Stimulated activated CD8-positive, alpha-beta memory T cell treated with anti-CD3 and anti-CD28 coated beads, Interleukin-2, amount 100 ng/mL, for 1 hour (primary cell): ENCODE data around the gene DAZAP1.
"Not testable (repeated sequence)": the region's sequence is repeated elsewhere in the genome, so short reads cannot be mapped to it uniquely, and the experiment has no call there.

Source experiments
- DNase-seq, 2 donors: peaks; one replicate each; pipeline ENCODE4 v3.0.0-alpha.2; 2020; ENCODE audit warnings: low read depth in 2 of 2

The DAZAP1 gene

DNA sequence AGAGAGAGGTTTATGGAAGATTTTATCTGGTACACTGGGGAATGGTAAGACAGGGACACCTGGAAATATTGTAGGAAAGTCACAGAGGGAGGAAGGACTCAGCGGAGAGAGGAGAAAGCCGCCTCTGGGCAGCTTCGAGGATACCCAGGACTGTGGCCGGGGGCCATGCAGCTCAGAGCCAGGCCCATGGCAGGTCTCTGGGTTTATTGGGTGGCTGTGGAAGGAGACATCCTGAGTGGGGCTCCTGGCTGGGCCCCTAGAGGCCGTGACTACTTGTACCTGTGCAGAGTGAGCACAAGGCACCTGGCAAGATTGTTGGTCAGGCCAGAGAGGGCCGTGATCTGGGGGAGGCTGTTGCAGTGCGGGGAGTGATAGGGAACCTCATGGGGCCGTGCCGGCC, 3.4 kb downstream of the DAZAP1 start:
- no peak for DNase-seq

DNA sequence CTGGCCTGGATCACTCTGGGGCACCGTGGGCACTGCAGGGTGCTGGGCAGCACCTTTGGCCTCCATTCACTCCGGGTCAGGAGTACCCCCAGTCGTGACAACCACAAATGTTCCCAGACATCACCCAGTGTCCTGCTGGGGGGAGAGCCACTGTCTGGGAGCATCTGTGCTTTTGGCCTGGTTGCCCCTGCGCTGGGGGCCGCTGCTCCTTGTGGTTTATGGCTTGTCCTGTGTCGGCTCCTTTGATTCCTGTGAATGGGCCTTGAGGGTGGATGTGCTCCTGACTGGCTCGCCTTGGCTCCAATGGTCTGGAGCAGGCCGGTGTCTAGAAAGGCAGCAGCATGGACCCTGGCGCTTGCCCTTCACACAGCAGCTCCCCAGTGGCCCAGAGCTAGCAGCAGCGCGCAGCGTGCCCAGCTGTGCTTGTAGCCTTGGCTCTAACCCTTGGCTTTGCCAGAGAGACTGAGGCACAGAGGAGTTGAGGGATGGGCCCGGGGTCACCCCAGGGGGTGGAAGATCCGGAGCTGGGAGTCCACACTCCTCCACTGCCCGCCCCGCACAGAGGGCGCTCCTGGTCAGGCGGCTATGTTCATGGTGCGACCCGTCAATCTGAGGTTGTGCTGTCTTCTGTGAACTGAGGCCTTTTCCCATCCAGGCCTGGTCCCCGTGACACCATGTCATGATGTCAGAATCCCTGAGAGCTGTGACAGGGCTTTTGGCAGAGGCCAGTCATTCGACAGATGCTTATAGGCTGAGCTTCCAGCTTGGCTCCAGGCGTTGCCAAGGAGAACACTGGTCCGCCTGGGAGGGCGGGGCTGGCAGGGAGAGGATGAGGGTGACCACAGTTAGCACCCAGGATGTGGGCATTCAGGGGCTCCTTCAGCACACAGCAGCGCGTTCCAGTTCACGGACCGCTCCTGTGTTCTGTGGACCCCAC, 4.1 kb downstream of the DAZAP1 start:
- no peak for DNase-seq

DNA sequence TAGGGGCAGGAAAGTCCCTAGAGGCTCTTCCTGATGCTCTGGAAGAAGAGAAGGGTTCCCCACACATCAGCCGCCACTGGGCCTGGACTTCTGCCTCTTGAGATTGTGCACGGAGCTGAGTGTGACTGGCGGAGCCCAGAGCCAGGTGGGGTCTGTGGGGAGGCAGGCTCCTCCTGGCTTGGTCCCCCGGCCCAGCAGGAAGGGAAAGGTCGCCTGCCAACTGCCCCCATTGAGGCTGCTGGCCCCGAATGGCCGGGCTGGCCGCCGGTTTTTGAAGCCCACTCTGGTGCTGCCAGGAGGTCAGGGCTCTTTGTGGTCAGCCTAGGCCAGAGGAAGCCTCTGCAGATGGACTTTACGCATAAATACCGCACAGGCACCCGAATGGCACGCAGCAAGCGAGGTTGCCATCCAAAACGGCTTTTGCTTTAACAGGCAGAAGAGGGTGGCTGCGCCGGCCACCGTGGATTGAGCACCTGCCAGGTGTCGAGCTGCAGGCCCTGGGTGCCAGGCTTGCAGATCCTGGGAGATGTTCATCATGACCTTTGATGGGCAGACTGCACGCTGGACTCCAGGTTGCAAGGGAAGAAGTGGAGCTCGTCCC, 5.0 kb downstream of the DAZAP1 start:
- DNase-seq = no peak

DNA sequence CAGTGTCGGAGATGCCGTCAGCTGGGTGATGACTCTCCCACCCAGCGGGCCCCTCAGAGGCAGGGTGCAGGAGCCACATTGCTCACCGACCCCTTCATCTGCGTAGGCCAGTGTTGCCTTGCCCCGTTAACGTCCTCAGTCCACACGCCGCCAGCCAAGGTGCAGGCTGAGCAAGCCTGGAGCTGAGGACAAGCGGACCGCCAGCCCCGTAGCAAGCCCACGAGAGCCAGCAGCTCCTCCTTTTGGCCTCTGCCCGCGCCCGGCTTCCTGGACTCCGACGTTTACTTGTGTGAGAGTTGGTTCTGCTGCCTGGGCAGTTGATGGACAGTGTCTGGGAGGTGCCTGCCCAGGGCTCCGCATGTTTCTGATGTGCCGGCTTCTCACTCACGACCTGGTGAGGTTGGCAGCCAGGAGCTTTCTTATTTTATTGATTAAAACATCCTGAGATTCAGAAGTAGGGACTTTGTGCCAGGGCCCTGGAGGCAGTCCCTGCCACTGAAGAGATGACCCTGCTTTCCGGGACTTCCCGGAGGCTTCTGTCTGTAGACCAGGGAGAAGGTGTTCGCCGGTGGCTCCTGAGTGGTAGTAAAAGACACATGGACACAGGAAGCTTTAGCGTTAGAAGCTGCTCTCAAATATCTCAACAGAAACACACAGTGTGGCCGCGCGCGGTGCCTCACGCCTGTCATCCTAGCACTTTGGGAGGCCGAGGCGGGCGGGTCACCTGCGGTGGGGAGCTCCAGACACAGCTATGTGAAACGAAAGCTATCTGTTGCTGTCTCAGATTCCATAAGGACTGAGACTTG, 5.8 kb downstream of the DAZAP1 start:
- DNase-seq = no peak

DNA sequence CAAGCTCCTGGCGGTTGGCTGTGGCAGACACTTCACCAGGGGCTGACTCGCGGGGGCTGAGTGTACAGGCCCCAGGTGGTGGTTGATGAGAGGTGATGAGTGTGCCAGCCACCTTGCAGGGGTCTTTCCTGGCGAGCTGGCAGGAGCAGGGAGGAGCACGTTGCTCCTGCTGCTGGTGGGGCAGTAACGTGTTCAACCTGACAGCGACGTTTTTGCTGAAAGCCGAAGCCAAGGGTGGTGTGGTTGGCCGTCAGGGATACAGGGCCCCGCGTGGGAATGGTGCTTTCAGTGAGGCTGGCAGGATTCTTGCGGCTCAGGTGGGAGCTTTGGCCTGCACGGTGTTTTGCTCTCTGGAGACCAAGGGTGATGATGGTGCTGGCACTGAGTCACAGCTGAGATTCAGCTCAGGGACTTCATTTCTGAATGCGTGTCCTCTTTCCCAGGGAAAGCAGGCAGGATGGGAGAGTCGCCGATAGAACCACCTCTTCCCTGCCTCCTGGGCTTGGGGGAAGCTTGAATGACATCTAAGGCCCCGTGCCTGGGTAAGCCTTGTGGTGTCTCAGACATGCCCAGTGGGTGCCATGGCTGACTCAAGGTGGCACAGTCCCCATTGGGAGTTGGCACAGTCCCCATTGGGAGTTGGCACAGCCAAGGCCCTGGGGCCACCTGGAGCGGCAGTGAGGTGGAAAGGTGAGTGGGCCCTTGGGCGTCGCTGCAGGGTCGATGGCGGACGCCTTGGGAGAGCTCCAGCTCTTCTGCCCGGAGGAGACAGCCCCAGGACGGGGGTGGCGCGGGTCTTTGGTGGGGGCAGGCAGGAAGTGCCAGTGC, 8.8 kb downstream of the DAZAP1 start:
- no peak for DNase-seq

DNA sequence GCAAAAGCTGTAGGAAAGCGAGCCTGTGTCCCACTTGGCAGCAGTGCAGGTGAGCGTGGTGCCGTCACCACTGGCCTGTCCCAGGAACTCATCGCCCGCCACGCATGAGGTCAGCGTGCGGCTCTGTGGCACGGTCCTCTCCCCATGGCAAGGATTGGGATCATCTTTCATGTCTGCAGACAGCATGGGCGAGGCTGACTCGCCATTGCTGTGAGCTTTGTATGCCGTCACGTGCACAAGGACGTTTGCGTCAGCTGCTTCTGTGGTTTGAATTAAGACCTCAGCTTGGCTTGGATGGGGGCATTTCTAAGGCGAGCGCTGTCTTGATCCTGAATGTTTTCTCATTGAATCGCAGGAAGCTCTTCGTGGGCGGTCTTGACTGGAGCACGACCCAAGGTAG, 9.8 kb downstream of the DAZAP1 start:
- no peak for DNase-seq

DNA sequence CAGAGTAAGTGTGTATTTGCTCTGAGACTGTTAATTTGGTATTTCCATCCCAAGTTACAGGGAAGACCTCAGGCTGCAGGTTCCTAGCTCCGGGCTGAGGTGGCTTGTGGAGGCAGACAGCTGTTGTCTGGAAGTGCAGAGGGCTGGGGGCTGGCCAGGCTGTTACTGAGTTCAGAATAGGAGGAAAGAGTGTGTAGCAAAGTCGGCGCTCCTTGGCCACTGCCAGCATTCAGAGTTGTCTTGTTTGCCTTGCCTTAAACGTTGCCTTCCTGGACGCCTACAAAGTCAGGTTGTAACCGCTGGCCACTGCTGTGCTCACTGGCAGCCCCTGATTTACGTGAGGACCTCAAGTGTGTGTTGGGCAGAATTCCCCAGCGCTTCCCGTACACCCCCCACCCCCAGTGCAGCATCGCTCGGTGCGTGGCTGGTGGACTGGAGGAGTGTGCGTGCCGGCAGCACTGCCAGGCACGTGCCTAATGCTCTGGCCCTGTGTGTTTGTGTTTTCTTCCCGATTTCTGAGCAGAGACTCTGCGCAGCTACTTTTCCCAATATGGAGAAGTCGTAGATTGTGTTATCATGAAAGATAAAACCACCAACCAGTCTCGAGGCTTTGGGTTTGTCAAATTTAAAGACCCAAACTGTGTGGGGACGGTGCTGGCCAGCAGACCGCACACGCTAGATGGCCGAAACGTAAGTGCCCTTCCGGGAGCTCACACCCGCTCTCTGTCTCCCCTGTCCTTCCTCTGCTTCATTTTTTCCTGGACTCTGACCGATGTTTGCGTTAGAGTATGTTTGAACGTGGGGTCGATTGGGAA, 10.5 kb downstream of the DAZAP1 start:
- no peak for DNase-seq

DNA sequence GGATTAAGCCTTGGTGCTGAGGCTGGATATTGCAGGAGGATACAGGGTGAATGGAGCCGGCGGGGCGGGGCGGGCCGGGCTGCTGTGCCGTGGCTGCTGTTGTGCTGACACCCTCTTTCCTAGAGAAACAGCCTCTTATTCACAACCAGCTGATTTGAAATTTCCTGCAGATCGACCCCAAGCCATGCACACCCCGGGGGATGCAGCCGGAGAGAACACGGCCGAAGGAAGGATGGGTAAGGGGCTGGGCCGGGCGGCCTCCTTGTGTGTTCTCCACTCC, 11.1 kb downstream of the DAZAP1 start:
- no peak for DNase-seq

DNA sequence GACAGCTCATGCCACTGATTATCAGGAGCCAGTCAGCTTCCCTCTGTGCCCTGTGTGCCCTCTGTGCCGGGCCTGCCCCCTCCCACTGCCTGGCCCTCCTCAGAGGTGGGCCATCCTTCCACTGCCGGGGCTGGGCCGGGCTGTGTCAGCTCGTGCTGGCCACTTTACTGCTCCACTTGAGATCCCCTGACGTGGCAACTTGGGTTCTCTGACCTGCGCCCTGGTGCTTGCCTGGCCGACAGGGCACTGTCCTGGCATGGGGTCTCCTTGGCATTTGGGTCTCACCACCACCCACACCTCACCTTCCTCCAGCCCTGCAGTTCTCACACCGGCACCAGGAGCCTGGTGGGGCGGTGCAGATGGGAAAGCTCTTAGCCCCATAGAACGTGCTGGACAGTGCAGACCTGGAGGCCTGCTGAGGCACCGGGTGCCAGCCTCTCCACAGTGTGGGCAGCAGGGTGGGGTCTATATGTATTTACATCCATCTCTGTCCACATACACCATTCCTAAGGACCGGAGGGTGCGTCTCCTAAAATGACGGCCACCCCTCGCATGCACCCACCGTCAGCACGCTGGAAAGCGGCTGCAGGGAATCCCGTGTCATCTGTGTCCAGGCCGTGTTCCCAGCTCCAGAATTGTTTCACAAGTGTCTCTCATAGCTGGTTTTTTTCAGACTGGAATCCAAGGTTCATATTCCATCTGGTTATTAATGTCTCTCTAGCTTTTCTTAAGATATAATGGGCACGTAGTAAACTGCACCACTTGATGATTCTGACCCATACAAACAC, 11.8 kb downstream of the DAZAP1 start:
- no peak for DNase-seq

DNA sequence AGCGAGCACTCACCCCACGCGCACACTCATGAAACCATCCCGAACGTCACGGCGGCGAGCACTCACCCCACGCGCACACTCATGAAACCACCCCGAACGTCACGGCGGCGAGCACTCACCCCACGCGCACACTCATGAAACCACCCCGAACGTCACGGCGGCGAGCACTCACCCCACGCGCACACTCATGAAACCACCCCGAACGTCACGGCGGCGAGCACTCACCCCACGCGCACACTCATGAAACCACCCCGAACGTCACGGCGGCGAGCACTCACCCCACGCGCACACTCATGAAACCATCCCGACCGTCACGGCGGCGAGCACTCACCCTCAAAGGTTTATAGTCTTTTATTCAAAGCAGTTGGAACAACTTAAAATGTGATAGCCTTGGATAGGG, 12.7 kb downstream of the DAZAP1 start:
- DNase-seq = not testable (repeated sequence)

DNA sequence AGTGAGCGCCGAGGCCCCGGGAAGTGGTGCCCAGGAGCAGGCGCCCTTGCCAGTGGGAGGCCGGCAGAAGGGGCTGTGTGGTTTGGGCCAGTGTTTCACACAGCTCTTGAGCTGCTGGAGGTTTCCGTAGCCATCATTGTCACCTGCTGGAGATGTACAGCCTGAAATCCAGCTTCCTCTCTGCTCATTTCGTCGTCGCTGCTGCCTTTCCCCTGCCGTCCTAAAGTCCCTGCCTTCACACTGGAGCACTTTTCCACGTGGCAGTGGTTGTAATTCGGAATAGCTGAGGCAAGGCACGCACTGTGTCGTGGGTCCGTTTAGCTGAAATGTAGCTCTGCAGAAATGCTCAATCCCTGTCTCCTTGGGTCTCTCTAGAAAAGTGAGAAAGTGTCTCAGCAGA, 13.2 kb downstream of the DAZAP1 start:
- DNase-seq = no peak

DNA sequence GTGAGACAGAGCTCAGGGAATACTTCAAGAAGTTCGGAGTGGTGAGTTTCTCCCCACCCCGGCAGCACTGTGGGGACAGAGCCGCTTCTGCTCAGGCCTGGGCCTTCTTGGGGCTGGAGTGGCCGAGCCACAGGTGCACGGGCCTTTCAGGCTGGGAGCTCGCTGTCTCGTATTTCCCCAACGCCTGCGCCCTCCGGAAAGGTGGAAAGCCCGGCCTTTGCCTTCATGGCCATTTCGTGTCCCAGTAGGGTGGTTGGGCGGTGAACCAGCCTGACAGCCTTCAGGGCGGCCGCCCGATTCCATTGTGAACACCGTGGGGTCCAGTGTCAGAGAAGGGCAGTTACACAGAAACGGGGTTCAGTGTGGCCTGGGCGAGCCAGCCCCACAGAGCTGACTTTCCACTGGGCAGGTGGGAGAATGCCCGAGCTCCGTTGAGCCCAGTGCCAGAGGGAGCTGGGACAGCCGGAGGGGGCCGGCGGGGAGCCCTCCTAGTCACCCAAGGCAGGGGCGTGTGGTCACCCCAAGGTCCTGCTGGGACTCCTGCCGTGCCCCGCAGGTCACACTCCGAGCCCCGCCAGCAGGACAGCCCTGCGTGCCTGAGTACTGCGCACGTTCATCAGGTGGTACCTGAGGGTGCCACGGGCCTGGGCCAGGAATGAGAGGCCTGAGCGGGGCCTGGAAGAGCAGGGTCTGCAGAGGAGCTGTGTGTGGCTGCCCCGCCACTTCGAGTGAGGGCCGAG, 14.0 kb downstream of the DAZAP1 start:
- no peak for DNase-seq

DNA sequence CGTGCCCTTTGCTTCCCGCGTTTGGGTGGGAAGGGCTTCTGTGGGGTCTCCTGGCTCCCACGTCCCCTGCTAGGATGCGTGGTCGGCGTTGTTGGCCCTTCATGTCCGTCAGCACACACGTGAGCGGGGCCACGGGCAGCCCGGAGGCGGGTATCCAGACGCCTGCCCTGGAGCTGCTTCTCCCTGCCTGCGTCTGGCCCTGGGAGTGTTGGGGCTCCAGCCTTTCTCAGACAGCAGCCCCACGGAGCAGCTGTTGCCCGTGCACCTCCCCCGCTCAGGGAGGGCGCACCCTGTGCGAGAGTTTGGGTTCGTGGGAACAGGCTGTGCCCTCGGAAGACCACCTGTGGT, 14.5 kb downstream of the DAZAP1 start:
- DNase-seq = no peak

DNA sequence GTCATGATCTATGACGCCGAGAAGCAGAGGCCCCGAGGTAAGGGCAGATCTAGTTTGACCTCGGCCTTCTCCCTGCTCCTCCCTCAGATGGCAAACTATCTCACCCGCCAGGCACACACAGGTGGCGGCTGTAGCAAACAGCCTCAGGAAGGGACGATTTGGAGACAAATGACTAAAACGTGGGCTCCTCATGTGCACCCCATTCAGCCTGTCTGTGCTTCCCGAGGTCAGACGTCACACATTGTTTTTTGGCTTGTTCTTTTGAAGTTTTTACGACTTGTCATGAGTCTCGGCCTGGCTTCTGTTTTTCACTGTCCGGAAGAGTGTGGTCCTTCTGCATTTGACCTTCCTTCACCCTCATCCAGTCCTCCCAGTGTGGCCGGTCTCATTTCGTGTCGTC, 15.0 kb downstream of the DAZAP1 start:
- no peak for DNase-seq

DNA sequence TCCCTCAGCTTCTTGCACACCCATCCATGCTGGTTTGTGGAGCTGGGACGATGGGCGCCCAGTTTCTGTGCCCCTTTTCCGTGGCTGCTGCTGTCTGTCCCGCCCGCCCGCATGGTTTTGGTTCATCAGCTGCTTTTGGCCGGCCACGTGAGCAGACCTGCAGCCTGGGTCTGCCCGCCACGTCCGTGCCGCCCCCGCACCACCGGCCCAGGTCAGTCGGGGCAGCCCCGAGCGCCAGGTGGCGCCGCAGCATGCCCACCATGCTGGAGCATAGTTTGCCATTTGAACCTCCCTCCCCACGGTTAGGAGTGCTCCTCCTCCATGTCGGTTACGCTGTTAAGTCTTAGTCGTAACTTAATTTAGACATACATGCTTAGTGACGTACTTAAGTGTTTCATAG, 15.6 kb downstream of the DAZAP1 start:
- DNase-seq = no peak

DNA sequence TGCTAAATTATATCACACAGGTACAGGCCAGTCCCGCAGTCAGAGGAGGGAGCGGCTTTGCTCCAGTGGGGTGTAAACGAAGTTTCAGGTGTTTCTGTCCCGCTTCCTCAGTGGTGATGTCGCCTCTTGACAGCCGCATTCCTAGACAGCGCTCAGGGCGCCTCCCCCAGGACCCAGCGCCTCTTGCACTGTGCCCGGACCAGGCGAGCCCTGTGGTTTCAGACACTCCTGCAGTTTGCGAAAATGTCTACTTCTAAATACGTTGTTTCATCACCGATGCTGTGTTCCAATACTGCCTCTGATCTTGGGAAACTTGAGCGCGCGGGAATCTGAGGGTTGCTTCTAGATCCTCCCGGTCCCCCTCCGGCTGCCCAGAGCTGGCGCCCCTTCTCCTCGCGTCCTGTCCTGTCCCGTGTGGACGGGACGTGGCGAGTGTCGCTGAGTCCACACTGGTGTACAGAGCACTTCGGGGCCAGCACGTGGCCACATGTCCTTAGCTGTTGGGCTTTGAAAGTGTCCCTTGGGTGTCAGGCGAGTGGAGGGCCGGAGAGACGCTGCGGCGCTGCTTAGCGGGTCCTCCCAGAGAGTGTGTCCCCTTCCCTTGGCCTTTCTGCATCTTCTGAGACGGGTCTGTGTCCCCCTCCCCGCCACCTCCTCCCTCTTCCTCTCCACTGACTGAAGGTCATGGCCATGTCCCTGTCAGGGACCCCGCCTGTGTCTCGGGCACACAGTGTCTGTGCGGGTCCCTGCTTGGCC, 16.2 kb downstream of the DAZAP1 start:
- DNase-seq = no peak

DNA sequence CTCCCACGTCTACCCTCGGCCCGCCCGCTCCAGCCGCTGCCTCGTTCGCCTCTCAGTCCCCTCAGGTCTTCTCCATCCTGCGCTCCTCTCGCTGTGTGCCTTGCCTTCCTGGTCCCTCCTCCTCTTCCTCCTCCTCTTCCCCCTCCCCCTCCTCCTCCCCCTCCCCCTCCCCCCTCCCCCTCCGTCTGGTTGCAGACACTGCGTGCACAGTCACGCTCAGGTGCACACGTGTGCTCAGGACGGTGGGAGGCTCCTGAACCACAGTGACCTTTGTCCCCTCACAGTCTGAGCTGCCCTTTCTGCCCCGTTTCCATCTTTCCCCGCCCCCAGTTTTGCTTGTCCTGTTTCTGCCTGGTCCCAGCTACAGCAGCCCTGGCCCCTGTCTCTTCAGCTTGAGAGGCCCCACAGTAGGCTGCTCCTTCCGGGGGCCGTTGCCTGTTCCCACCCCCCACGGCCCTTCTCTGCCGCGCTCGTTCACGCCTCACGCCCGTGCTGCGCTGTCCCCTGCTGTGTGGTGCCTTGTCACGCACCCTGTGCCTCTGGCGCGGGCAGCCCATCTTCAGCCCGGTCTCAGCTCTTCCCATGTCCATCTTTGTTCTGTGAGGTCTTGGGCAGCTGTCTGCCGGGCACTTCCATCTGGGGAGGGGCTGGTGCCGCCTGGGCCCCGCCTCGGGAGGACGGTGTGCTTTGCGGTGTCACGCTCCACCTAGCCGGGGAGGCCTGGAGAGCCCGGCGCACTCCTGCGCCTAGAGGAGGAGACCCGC, 17.0 kb downstream of the DAZAP1 start:
- DNase-seq = no peak
